RWPE2 (cell line): ENCODE measurements around the gene ZBTB43.

ENCODE experiments used
- ATAC-seq: fragments of 200-7000 bp; cut with Tn5 transposase; 3 replicates; pipeline ENCODE4 v1.9.1; 2021; ENCODE audit warnings: low read depth
- DNase-seq: peaks from one replicate; pipeline ENCODE4 v3.0.0-alpha.2; 2020; ENCODE audit warnings: low spot score
- H3K27ac ChIP-seq: fragments of 450-650 bp; 2 replicates; pipeline ENCODE4 v1.5.1; 2017; ENCODE audit warnings: mild to moderate bottlenecking; ENCODE audit not compliant: poor library complexity, severe bottlenecking
- H3K27me3 ChIP-seq: fragments of 250-450 bp; sonication (Bioruptor Pico); 2 replicates; pipeline ENCODE4 v1.5.1; 2021; ENCODE audit warnings: mild to moderate bottlenecking, moderate library complexity; ENCODE audit not compliant: insufficient read depth, poor library complexity, severe bottlenecking
- H3K36me3 ChIP-seq: fragments of 250-450 bp; sonication (Bioruptor Pico); 2 replicates; pipeline ENCODE4 v1.5.1; 2020; ENCODE audit warnings: low read depth, mild to moderate bottlenecking, moderate library complexity
- H3K4me1 ChIP-seq: fragments of 250-450 bp; sonication (Bioruptor Pico); 2 replicates; pipeline ENCODE4 v1.5.1; 2021; ENCODE audit warnings: mild to moderate bottlenecking, moderate library complexity; ENCODE audit not compliant: insufficient read depth, poor library complexity, severe bottlenecking
- H3K4me3 ChIP-seq: fragments of 250-450 bp; sonication (Bioruptor Pico); 2 replicates; pipeline ENCODE4 v1.5.1; 2021; ENCODE audit warnings: mild to moderate bottlenecking, moderate library complexity; ENCODE audit not compliant: severe bottlenecking
- H3K9me3 ChIP-seq: fragments of 250-450 bp; sonication (Bioruptor Pico); 2 replicates; pipeline ENCODE4 v1.5.1; 2021; ENCODE audit warnings: mild to moderate bottlenecking, moderate library complexity; ENCODE audit not compliant: severe bottlenecking
- TF ChIP-seq, protein P1 (sequence below): fragments of 450-650 bp; IDR thresholded peaks from one replicate; pipeline ENCODE4 v1.5.1; 2017; ENCODE audit warnings: mild to moderate bottlenecking, moderate library complexity; ENCODE audit not compliant: poor library complexity, severe bottlenecking

The ZBTB43 gene

DNA sequence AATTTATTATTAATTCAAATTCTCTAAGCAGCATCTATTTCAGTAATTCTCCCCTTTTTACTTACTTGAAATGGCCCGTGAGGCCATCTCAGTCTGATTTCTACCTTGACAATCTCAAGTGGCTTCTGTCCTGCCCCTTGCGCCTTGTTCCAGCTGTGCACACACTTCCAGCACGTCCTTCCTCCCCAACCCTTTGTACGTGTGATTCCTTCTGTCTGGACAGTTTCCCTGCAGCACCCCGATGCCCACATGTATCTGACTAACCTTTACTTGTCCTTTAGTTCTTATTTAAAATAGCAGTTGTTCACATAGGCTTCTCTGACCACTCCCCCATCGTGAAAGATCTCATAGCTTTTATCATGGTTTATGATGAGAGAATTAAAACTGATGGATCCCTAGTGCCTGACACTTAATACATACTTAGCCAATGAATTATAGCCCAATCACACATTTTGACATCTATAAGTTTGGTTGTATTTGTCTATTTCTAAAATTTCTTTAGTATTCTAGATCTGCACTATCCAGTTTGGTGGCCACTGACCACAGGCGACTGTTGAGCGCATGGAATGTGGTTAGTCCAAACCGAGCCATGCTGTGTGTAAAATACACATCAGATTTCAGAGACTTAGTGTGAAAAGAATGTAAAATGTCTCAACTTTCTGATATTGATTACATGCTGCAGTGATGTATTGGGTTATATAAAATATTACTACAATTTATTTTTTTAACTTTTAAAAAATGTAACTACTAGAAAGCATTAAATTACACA is 69.9 kb downstream of the ZBTB43 start:
- DNase-seq (no peak), ATAC-seq (no peak; the same call in 2 of the 3 replicates)
- TF ChIP-seq, protein P1, sequence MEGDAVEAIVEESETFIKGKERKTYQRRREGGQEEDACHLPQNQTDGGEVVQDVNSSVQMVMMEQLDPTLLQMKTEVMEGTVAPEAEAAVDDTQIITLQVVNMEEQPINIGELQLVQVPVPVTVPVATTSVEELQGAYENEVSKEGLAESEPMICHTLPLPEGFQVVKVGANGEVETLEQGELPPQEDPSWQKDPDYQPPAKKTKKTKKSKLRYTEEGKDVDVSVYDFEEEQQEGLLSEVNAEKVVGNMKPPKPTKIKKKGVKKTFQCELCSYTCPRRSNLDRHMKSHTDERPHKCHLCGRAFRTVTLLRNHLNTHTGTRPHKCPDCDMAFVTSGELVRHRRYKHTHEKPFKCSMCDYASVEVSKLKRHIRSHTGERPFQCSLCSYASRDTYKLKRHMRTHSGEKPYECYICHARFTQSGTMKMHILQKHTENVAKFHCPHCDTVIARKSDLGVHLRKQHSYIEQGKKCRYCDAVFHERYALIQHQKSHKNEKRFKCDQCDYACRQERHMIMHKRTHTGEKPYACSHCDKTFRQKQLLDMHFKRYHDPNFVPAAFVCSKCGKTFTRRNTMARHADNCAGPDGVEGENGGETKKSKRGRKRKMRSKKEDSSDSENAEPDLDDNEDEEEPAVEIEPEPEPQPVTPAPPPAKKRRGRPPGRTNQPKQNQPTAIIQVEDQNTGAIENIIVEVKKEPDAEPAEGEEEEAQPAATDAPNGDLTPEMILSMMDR, result no peak
- Histone ChIP-seq H3K36me3 (peaks cover 35% of the 10 kb centered on the region), H3K27ac (no peak overlapping the region), H3K4me1 (peaks cover 3% of the 10 kb centered on the region), H3K4me3 (no peak overlapping the region), H3K27me3 (no peaks in the 10 kb centered on the region), H3K9me3 (no peaks in the 10 kb centered on the region)

DNA sequence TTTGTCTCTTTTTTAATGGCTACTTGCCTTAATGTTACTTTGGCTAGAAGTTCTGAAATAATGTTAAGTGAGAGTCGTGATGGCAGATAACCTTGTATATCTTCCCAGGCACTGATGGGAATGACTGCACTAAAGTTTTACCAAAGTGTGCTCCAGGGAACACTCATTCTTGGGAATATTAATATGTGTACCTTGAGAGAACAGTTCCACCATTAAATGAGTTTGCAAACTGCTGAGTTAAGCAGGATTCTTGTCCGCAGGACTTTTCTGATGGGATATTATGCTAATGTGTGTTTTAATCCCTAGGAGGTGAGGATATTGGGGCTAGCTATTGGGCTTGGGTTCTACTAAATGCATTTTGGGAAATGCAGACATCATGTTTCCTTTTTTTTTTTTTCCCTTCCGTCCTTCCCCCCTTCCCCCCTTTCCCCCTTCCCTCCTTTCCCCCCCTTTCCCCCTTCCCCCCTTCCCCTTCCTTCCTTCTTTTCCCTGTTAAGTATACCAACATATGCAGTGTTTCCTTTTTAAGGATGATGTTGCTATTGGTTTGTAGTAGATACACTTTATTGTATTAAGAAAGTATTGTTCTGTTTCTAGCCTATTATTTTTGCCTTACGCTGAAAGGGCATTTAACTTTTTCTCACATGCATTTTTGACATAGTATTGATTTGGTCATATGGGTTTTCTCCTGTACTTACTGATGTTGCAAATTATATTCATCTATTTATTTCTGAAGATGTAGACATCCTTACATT is 71.1 kb downstream of the ZBTB43 start:
- no peak for DNase-seq
- H3K4me3 ChIP-seq, result no peak overlapping the region
- no peaks in the 10 kb centered on the region for H3K9me3 ChIP-seq
- H3K27me3 ChIP-seq, result no peaks in the 10 kb centered on the region
- H3K36me3 ChIP-seq, result peaks cover 37% of the 10 kb centered on the region
- ATAC-seq, result no peak
- H3K4me1 ChIP-seq, result peaks cover 3% of the 10 kb centered on the region
- TF ChIP-seq, protein P1, result no peak
- no peak overlapping the region for H3K27ac ChIP-seq

DNA sequence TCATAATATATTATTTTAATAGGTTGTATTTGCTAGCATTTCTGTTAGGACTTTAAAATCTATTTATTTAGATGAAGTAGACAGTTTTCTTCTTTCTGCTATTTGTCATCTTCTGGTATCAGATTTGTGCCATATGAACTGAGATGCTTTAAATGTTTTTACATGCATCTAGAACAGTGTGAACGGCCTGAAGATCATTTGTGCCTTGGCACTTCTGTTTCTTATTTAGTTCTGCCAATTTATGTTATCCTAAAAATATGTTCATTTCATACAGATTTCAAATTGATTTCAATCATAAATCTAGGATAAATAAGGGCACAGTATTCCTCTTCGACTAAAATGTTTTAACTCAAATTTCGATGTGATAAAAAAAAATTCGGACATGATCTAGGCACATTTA is 71.7 kb downstream of the ZBTB43 start:
- no peaks in the 10 kb centered on the region for H3K27me3 ChIP-seq
- no peak overlapping the region for H3K4me3 ChIP-seq
- no peak for ATAC-seq
- no peaks in the 10 kb centered on the region for H3K9me3 ChIP-seq
- H3K36me3 ChIP-seq, result peaks cover 40% of the 10 kb centered on the region
- DNase-seq, result no peak
- TF ChIP-seq, protein P1, result no peak
- no peak overlapping the region for H3K27ac ChIP-seq
- peaks cover 3% of the 10 kb centered on the region for H3K4me1 ChIP-seq

DNA sequence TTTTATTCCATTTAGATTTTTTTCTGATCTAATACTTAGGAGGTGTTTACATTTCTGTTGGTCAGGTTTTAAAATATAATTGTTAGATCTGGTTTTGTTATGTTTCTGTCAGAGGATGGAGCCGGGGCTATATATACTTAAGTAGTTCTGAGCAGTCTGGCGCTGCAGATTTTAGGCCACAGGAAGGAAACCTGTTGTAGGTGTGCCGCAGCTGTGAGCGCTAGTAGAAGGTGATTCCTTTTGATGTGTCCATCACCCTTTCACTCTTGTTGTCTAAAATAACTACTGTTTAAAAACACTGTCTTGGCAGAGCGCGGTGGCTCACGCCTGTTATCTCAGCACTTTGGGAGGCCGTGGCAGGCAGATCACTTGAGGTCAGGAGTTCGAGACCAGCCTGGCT is 72.6 kb downstream of the ZBTB43 start:
- no peak for ATAC-seq
- H3K27me3 ChIP-seq, result no peaks in the 10 kb centered on the region
- peaks cover 3% of the 10 kb centered on the region for H3K4me1 ChIP-seq
- TF ChIP-seq, protein P1, result no peak
- DNase-seq, result no peak
- H3K9me3 ChIP-seq, result no peaks in the 10 kb centered on the region
- peaks cover 45% of the 10 kb centered on the region for H3K36me3 ChIP-seq
- no peak overlapping the region for H3K4me3 ChIP-seq
- no peak overlapping the region for H3K27ac ChIP-seq
